Fibroblast of villous mesenchyme (primary cell): ENCODE measurements around the gene FCHSD1. TPM values are rescaled to one million over a fixed set of nuclear protein-coding genes. Genes with fewer than 3 reads are reported as not detected.

Source experiments
- DNase-seq: peaks from one replicate; pipeline ENCODE4 v3.0.0-alpha.2; 2010; ENCODE audit warnings: low read depth
- H3K4me3 ChIP-seq: 2 replicates; pipeline ENCODE4 v1.5.1; 2011; ENCODE audit warnings: low read depth, mild to moderate bottlenecking, low read length
- total RNA-seq: library from RNA; depleted of rRNA; stranded (reverse); fragments of >200 nt; gene quantifications from 2 replicates; pipeline ENCODE4 v1.2.3, GENCODE V29; 2012
- TF ChIP-seq, protein P1 (sequence below): IDR thresholded peaks from 2 replicates; pipeline ENCODE4 v1.5.1; 2012; ENCODE audit warnings: low read depth, mild to moderate bottlenecking, low read length; ENCODE audit not compliant: insufficient read depth

Gene FCHSD1
- total RNA-seq, 1 donor, result 24.2 TPM

DNA sequence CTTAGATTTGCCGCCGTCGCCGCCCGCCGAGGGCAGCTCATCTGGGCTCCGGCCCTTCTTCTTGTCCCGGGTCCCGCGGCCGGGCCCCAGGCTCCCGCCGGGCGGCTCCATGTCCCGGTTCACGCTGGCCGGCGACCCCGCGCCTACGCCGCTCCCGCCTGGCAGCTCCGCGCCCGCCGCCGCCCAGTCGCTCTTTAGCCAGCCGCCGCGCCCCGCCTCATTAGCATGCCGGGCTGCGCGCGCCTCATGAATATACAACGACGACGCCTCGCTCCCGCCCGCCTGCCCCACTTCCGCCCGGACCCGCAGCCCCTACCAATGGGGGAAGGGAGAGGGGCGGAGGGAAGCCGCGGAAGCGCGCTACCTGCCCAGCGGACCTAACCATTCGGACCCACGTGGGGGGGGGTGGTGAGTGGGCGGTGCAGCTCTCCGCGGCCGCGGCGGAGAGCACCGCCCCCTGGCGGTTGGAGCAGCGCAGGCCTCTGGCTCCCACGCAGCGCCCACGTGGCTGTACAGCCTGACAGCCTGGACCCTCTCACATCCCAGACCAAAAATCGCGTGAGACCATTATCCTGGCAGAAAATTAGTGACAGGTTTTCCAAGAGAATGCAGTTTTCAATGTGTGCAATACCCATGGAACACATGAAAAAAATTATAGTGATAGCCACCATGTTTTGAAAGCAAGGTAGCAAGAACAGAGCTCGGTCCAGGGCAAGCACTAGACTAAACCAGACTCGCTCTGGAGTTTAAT is 32.2 kb downstream of the FCHSD1 start, which contains the start of gene DIAPH1:
TSS of gene DIAPH1 (minus strand) at position 197 of the 751 bp plus-strand sequence. CDS start at position 111, 86 bp downstream.
- peak; percentile 98 for DNase-seq
- H3K4me3 ChIP-seq, result peak within 1 kb of the TSS; percentile 87
- TF ChIP-seq, protein P1, sequence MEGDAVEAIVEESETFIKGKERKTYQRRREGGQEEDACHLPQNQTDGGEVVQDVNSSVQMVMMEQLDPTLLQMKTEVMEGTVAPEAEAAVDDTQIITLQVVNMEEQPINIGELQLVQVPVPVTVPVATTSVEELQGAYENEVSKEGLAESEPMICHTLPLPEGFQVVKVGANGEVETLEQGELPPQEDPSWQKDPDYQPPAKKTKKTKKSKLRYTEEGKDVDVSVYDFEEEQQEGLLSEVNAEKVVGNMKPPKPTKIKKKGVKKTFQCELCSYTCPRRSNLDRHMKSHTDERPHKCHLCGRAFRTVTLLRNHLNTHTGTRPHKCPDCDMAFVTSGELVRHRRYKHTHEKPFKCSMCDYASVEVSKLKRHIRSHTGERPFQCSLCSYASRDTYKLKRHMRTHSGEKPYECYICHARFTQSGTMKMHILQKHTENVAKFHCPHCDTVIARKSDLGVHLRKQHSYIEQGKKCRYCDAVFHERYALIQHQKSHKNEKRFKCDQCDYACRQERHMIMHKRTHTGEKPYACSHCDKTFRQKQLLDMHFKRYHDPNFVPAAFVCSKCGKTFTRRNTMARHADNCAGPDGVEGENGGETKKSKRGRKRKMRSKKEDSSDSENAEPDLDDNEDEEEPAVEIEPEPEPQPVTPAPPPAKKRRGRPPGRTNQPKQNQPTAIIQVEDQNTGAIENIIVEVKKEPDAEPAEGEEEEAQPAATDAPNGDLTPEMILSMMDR, result peak; percentile 95

DNA sequence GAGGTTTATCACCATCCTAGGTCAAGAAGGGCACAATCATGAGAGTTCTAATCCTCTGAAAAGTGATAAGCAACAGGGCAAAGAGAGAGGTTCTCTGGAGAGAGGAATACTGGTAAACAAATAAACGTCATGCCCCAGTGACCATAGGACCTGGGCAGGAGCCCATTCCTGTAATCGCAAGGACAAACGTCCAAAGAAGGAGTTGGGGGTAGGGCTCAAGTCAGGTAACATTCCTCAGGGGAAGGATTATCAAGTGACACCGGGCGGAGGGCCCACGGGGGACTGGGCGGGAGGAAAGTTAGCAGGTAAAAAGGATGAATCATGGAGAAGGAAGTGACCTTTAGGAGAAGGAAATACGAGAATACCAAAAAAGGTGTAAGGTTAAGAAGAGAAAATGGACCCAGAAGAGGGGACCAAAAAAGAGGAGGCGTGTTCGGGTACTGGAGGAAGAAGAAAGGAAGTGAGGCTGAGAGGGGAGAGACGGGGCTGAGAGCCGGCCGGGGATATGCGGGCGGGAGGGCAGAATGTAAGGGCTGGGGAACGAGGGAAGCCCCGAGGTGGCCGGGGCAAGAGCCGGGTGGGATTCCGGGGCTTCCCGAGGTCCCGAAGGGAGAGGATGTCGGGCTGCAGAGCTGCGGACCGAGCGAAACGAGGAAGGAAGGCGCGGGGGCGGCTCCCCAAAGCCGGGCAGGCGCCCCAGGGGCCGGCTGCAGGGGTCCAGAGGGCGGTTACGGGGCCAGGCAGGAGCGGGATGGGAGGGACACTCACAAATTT is 33.0 kb downstream of the FCHSD1 start:
- TF ChIP-seq, protein P1, result no peak
- DNase-seq, result peak; percentile 36
- peak overlapping the region; percentile 87 for H3K4me3 ChIP-seq

DNA sequence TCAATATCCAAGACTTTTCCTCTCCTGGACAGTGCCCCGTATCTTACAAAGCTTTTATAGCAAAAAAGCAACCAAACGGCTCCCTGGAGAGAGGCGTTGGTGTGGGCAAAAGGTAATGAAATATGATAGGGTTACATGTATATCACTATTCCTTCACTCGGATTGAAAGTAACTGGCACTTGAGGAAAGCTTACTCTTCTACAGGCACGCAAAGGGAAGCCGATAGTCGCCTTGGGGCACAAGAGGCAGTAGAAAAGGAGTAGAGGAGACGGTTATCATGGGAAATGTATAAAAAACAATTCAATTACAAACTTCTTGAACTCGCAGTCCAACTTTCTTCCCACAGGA is 33.6 kb downstream of the FCHSD1 start:
- TF ChIP-seq, protein P1, result no peak
- H3K4me3 ChIP-seq, result peak overlapping the region; percentile 87
- peak; percentile 12 for DNase-seq

DNA sequence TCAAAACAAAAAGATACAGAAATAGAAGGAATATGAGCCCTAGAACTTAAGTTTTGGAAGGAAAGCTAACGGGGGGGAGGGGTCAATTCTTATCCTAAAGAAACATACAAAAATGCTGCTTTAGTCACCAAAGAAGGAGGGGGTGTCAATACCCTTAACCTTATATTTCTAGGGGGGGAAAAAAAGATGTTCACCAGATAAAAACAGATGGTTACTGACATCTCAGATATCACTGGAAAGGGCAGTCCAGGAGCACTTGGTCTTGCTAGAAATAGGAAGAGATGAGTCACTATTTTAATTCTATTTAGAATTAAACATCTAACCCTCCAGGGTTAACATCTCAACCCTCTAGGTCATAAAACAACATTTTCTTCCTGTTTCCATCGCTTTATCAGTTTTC is 34.1 kb downstream of the FCHSD1 start:
- no peak for DNase-seq
- TF ChIP-seq, protein P1, result no peak
- peak overlapping the region; percentile 87 for H3K4me3 ChIP-seq

DNA sequence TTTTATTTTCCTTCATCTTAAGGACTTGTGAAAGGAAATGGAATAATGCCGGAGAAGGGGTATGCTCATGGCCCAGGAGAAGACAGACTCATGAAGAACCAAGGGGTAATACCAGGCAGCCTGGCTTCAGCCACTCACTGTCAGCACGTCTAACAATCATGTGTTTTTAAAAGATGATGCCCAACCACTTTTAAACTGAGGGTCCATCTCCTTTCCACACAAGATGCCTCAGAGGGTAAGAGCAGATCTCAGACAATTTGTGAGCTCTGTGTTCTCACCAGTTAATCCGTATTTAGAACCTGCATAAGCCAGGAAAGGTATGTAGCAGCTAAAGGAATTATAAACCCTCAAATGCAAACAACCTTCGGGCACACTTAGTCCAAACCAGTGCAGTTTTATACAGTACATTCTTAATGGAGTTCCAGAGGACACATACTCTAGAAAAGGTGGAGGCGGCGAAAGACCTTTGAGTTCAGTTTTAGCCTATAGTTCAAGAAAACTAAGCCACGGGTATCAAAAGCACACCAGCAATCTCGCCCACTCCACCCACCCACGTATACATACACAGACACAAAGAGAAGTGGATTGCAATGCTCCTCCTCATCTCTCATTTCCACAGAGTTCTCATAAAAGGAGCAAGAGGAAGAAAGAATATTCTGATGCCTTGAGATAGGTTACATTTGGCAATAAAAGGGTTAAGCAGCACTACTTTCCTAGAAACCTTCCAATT is 35.1 kb downstream of the FCHSD1 start:
- DNase-seq, result no peak
- H3K4me3 ChIP-seq, result no peak overlapping the region
- TF ChIP-seq, protein P1, result no peak

DNA sequence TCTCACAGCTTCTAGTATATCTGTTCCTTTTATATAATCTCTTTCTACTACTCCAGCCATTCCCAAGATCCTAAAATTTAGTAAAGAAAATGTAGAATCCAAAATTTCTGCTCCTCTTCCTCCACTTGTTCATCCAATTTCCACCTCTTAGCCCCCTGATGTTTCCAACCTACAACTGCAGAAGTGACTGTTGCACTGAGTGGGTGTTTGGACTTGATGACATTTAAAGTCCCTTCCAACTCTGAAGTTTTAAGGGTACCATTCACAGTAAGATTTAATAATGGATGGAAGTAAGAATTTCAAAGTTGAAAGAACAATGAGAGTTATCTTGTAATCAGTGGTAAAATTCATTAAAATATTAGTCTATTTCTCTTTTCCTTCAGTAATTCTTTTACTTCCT is 37.9 kb downstream of the FCHSD1 start:
- no peak for DNase-seq
- TF ChIP-seq, protein P1, result no peak
- H3K4me3 ChIP-seq, result no peak overlapping the region
